NCI-H345 treated with DMSO at 0.1 percent for 48 hours (cell line): Measurements from ENCODE around the gene PROM1.
A peak's percentile ranks its signal among the peaks of the same experiment; 100 is the strongest.

Experiments used
- DNase-seq: peaks from one replicate; lab custom pipeline; 2025; ENCODE audit not compliant: unreplicated experiment; lab: John Stamatoyannopoulos, UW

The PROM1 gene

DNA sequence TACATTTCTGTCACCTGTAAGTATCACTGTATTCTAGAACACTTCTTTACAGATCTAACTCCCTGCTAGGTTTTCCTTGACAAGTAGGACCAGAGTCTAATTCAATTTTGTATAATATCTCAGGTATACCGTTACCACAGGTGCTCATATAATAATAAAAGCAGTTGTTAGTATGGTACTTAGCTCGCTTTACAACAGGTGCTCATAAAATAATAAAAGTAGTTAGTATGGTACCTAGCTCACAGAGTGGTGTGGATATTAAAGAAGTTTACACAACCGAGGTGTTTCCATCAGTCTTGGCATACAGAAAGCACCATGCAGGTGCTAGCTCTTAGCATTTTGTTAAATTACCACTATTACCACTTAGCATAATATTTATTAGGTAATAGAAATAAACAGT lies 88.0 kb downstream of the PROM1 start:
- no peak for DNase-seq

DNA sequence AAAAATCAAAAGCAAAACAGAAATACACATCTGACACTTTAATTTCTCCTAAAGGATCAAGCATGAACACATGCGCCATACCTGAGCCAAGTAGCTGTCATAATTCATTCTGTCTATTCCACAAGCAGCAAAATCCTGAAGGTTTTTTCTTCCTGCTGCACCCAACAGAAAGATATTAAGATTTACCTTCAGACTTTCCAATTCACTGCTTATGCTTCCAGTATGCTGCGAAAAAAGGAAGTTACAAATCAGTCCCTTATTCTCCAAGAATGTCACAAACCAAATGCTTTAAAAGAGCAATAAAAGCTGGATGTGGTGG lies 91.7 kb downstream of the PROM1 start:
- no peak for DNase-seq

DNA sequence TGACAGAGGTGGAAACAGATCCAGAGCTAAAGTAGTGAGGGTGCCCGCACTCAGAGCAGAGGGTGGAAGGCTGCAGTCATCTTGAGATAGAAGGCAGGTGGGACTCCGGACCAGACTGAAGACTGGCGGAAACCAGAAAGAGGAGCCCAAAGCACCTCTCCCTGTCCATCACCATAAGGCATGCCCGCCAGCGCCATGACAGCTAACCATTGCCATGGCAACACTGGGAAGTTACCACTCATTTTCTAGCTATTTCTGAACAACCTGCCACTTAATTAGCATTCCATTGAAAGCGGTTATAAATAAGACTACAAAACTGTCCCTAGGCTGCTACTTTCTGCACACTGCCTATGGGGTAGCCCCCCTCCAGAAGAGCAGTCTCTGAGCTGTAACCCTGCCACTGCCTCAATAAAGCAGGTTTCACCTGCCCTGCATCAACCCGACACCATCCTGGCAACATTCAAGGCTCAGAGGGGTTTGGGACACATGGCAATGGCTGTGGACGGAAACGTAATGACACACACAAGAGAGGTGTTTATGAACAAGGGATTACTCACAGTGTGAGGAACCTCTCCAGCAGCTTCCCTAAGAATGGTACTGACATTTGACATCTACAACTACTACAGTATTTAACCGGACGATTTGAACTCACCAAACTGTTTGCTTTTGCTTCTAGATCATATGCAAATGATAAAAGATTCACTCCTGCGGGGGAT lies 93.1 kb downstream of the PROM1 start:
- DNase-seq = no peak

DNA sequence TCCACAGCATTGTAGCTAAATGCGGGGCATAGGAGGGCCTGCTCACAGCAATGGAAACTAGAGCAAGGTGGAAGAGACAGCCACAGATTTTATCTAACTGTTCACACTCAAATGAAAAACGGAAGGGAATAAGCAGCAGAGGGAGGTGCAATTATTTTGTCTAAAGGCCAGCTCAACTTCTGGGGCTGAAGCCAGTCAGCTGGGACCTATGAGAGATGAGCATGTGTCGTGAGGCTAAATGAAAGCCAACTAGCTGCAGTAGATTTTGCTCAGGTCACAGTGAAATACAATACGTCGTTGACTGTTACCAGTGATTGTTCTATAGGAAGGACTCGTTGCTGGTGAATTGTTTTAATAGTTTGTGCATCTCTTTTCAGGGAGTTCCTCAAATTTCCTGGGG lies 94.4 kb downstream of the PROM1 start:
- DNase-seq = no peak

DNA sequence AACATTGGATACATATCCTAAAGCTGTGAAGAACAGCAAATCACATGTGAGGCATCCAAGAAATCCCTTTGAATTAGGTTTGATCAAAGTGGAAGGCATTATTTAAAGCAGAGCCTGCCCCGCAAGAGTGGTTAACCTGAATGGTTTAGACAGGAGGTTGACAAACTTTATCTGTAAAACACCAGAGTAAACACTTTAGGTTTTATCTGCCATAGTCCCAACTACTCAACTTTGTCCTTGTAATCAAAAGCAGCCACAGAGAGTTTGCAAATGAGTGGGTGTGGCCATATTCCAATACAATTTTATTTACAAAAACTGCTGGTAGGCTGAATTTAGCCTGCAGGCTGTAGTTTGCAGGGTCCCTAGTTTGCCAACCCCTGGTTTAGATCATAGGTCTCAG lies 95.6 kb downstream of the PROM1 start:
- no peak for DNase-seq

DNA sequence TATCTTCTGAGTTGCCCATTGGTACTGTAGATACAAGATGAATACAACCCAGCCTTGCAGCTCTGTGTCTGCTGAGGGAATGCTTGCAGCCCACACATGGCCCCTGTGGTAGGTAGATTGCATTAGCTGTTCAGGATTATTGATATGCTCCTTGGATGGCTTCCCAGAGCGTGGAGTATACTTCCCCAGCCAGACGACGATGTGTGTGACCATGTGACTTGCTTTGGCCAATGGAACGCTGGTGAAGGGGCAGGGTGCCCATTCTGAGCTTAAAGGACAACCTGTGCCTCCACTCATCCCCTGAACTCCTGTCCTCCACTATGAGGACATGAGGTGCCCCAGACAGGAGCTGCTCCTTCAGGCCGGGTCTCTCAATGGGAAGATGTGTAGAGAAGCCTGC lies 96.9 kb downstream of the PROM1 start:
- DNase-seq = no peak

DNA sequence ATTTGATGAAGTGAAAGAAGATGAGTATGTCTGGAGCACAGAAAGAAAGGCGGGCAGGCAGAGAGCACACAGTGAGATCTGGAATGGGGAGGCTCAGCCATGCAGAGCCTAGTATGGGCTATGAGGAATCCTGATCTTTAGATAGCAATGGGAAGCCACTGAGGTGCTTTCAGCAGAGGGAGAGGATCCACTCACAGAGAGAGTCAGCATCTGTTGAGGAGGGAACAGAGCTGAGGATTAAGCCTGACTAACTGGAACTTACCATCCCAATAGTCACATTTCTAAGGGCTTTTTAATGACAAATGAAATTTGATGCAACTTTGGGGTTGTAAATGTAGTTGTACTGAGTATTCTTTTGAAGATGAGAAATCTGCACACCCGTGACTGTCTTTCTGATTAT lies 100.2 kb downstream of the PROM1 start:
- no peak for DNase-seq

DNA sequence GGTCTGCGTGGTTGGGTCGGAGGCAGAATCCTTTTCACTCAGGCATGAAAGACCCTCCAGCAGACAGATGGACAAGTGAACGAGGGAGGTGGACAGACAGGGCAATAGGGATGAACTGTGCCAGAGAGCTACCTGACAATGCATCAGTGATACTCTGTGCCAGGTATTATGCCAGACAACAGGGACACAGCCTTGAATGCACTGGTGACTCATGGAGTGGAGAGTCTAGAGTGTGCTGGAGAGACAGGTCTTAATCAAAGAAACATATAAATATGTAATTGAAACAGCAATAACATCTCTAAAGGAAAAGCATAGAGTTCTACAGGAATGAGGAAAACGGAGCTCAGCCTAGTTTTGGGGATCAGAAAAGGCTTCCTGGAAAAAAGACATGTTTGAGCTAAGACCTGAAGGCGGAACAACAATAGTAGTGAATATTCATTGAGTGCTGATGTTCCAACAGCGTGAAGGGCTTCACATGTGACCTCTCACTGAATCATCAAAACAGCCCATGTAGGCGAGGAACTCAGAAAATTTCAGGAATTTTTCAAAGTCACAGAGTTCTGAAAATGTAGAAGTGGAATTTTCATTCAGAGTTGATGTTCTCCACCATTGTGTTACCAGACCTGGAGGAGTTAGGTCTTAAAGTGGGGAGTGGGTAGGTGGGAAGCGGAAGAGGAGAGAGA lies 100.8 kb downstream of the PROM1 start:
- no peak for DNase-seq

DNA sequence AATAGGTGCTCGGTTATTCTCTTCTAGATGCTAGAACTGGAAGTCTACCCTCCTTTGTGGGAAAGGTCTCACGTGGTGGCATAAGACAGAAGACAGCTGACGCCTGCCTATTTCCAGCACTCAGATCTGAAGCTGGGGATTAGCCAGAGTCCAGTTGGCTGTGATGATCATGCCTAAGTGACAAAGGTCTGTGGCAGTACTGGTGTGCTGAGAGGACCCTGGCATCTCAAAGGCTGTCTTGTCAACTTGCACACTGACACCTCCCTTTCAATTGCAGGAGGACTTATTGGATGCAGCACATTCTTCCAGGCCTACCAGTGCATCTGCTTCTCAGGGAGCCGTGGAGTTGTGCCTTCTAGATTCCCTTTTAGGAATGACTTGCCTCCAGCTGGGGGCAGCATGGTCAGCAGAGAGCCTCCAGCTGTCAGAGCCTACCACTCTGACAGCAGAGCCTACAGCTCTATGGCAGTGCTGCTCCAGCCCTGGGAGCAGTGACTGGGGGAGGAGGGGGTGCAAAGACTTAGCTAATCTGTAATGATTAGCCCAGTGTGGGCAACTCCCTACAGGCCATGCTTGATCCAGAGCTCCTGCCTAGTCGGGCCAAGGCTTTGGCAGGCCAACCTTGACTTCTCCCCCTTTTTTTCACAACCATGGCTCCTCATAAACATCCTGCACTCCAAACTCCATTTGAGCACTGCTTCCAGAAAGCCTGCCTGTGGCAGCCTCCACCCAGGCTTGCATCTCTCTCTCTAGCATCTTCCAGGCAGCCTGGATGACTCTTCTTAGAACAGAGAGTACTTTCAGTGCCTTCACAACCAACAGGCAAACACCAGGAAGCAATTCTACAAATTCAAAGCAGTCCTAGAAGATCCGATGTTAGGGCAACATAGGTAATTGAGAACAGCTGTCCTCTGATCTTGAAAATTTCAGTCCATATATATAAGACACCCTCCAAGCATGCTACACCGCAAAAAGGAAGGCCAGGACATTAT lies 107.1 kb downstream of the PROM1 start:
- no peak for DNase-seq

DNA sequence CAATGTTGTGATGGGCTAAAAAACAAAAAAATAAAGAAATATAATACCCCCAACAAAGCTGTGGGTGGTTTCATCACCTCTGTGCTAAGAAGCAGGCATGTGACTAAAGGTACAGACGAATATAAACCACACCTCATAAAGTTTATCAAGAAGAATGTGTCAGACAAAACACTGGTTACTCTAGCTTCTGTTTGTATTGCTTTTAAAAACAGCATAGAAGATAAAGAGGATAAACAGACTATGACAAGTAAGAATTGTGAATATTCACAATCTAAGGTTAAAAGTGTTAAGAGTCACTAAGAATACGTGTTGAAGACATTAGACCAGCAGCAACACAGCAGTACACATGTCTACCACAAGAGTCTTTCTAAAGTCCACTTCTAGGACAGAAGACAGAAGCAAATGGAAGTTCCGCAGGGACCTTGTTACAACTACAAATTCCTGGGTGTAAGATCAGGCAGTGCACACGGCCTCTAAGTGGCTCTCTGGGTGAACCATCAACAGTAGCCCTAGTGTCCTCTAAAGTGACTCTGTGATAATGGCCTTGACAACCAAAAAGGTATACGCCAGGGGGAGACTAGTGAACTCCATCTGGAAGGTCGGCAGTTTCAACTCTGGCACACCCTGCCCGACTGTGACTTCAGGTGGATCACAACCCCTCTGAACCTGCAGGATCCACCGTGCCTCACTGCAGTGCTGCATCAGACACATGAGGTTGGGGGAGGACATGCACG lies 112.6 kb downstream of the PROM1 start:
- DNase-seq = no peak

DNA sequence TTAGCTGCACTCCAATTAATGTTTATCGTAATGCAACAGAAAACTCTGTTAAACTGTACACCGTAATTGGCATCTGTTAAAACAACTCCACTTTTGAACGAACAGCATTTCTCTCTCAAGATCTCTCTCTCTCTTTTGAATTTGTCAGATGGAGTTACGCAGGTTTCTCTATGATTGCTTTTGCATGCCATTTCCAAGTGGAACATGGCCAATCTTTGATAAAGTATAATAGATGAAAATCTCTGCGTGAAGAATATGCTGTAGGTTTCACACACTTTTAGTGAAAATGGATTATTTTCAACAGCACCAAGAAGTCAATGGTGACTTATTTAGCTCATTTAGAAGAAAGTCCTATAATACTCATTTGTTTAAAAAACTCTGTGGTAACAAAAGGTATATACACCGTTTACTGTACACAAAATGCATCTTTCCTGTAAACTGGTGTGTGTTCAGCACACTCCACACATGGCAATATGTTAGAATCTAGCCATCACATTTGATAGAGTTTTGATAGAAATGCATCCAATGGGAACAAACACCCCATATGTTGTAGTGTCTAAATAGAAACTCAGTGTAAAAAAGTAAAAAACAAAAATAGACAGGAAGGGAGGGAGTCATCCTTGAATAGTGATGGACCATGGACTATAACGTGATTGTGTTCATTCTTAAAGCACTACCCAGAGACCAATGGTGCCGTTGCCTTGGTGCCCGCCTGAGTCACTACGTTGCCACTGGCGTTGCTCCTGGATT lies 115.1 kb downstream of the PROM1 start:
- no peak for DNase-seq

DNA sequence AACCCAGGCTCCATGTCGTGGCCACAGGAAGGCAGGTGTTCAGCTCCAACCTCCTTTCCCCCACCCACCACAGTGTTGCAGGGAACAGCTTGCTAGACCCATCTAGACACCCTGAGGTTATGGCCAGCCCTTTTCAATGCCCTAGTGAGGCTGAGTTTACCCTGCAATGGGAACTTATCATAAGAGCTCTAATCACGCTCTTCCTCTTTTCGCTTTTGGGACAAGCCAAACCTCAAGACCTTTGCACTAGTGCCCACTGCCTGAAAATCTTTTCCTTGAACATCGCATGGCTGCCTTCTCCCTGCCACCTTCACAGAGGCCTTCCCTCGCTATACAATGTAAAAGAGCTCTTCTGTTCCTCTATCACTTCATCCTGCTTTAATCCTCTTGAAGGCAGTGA lies 118.5 kb downstream of the PROM1 start:
- no peak for DNase-seq

DNA sequence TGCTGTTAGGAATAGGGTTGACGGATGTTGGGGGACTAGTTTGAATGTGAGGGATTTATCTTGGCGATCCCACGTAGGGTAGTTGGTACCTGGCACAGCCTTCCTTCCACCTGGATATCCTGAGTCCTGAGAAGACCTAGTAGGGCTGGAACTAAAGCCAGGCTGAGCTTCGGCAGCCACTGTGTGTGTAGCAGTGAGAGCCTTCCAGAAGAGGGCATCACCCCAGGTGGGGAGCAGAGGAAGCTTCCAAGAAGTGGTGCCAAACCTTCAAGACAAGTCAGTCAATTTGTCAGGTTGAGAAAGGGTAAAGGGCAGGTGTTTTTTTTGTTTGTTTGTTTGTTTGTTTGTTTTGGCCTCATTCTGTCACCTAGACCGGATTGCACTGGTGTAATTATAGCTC lies 119.7 kb downstream of the PROM1 start:
- DNase-seq = no peak

DNA sequence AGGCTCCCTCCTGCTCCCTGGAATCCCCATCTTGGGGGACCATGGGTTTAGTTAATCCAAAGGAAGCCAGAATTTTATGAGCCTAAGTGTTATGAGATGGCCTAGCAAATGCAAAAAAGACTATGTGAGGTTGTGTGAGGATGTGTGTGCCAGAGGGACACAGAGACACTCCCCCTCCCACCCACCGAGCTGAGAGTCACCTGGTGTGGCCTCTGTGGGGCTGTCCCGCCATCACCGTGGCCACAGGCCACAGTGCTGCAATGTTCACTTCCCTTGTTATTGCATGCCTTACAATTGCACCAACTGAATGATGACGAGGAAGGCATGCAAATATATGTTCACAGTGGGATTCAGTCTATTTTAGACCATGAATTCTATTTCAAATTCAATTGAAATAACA lies 120.2 kb downstream of the PROM1 start:
- DNase-seq = no peak

DNA sequence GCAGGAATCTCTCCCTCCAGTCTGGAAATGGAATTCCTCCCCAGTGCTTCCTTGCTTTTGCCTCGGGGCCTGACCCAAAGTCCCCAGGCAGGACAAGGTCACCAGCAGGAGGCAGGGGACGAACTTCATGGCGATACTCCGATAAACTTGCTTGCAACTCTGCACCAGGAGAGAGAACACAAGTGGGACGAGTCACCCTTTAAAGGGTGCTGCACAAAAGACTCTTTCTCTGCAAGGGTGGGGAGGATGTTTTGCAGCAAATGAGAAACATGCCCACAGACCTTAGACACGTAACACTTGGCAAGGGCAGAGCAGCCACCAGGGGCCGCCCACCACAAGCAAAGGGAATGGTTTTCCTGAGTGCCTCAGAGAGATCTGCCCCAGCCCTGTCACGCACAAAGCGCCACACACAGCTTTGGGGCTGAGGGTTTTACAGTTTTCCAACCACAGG lies 120.8 kb downstream of the PROM1 start, which contains the start of gene FGFBP2:
Gene FGFBP2, minus strand, starts transcription at position 175 of the 451 bp plus-strand sequence. Its CDS starts 46 bp downstream, at position 129.
- DNase-seq = no peak

DNA sequence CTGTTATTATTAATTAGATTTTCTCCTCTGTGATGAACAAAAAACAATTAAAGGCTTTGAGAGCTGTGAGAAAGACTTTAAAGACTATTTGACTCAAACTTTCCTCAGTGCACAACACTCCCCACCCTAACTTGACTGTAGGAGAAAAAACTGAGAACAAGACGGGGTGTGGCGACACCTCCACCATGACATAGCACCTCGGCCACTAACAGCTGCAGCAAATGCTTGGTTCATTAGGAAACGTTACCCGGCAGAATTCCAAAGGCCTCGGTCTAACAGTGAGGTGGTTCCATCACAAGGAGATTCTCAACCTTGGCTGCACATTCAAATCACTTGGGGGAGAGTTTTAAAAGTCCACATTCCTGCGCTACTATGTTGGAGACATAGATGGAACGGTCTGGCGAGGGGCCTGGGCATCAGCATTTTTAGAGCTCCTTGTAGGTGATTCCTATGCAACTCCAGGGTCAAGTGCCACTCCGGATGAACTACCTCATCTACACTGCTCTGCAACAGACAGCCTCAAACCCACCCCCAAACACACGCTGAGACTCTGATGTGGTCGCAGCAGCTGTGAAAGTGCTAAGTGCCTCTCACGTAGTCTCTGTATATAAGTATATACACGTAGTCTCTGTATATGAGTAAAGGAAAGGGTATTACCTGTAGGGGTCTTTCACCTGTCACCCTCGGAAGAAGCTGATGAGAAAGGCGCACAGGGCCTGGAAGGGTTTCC lies 121.9 kb downstream of the PROM1 start:
- no peak for DNase-seq

DNA sequence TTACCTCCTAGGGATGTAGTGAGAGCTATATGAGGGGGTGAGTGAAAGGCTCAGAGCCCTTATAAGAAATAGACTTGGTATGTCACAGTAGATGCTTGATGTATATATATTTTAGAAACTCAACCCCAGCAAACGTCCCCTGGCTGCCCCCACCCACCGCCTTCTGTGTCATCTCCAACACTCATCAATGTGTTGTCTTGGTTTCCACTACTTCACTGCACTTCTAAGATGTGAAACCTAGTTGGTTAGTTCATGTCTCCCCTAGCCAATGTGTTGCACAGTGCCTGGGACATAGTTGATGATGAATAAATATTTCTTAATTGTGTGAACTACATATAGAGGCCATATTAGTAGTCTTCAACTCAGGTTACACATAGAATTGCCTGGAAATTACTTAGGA lies 125.3 kb downstream of the PROM1 start:
- DNase-seq = no peak

DNA sequence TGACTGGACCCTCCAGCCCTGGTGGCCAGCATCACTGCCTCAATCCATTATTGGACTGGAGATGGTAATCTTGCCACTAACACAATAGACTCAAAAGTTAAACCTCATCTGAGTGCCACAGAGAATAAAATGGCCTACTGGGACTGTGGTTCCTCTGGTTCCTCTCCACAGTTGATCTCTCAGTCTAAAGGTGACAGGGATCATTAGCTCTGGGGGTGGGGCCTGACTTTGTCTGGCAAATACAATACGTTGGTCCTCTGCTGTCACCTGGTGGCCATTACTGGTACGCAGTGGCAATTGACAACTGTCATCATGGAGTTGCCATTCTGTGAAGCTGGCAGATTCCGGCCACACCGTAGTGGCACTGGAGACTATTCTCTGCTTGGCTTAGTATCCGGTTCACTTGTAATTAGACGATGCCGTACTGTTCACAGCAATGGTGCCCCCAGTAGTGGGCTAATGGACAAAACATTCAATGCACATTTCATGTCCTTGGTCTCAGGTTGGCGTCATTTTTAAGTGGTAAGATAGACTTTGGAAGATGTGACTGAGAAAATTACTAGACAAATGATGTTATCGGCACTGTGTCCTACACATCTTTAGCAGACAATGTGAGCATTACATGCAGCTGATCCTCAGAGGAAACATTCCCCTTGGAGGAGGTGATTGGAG lies 127.5 kb downstream of the PROM1 start:
- peak; percentile 33 for DNase-seq

DNA sequence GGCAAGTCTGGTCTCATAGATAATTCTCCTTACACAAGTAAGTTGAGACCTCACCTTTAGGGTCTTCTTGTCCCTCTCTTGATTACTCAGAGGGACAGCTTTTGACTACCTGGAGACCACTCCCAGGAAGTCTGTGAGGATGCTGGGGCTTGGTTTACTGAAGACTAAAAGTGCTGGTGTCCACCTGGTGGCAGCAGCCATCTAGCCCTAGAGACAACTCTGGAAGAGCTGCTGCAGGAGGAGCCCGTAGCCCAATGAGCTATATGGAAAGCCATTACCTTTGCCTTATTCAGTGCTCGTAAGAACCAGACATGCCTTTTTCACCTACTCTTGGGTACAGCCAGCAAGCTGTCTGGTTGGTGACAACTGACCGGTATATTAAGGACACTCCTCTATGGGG lies 128.2 kb downstream of the PROM1 start:
- DNase-seq = no peak
